H1 (cell line): ENCODE data around the gene KLHL26. TPM values are rescaled to one million over a fixed set of nuclear protein-coding genes. Genes with fewer than 3 reads are reported as not detected.

Source experiments
- CREB1 ChIP-seq: IDR thresholded peaks from 2 replicates; pipeline ENCODE4 v1.6.1; 2012; ENCODE audit warnings: inconsistent platforms
- polyA plus RNA-seq, 7 experiments: library from polyadenylated mRNA; depleted of rRNA in 3 of 7; stranded (reverse) in 5 of 7; unstranded in 2 of 7; fragments of >200 nt in 5 of 7; fragments of 200-250 nt in 2 of 7; gene quantifications; 1 replicate in 5 of 7; 2 replicates in 1 of 7; 4 replicates in 1 of 7; pipeline versions ENCODE4 v1.2.1 to v1.2.3, GENCODE V29; 2011 to 2013; ENCODE audit warnings: missing spikeins in 2 of 7, mixed read lengths in 2 of 7
- total RNA-seq: library from RNA; stranded (reverse); fragmentation: NEBNext Ultra II Directional; extraction: Animal tissue kit (Norgen Biotek cat#: 25700); gene quantifications from 2 replicates; pipeline ENCODE4 v1.2.1, GENCODE V29; 2021

Gene KLHL26
- total and polyA plus RNA-seq, 2 of the 8 experiments (the other 6 are each of a cell fraction or from before 2014, with no cell fraction given), result 2.2 to 8.8 TPM

GRCh38 chr19:18654469-18654868 lies 17.6 kb downstream of the KLHL26 start (continued):
- TF ChIP-seq CREB1, result no peak
